Mucosa of stomach (tissue), 1 donor: Measurements from ENCODE around the gene TMEM131L.
"Not testable (repeated sequence)": the region's sequence is repeated elsewhere in the genome, so short reads cannot be mapped to it uniquely, and the experiment has no call there.

Experiments used
- H3K27me3 ChIP-seq: one replicate; pipeline ENCODE4 v1.7.0; 2013; ENCODE audit warnings: mild to moderate bottlenecking, low read length; ENCODE audit not compliant: control insufficient read depth, insufficient read depth
- H3K36me3 ChIP-seq: one replicate; pipeline ENCODE4 v1.7.0; 2013; ENCODE audit warnings: low read length; ENCODE audit not compliant: control insufficient read depth, insufficient read depth
- H3K4me1 ChIP-seq: one replicate; pipeline ENCODE4 v1.7.0; 2013; ENCODE audit warnings: mild to moderate bottlenecking, low read length; ENCODE audit not compliant: control insufficient read depth, insufficient read depth
- H3K4me3 ChIP-seq: one replicate; pipeline ENCODE4 v1.7.0; 2013; ENCODE audit warnings: low read length
- H3K9ac ChIP-seq: one replicate; pipeline ENCODE4 v1.7.0; 2013; ENCODE audit warnings: mild to moderate bottlenecking, low read length, moderate library complexity
- H3K9me3 ChIP-seq: one replicate; pipeline ENCODE4 v1.7.0; 2013; ENCODE audit warnings: mild to moderate bottlenecking, low read length, moderate library complexity; ENCODE audit not compliant: control insufficient read depth
- donor health status: Pancreatic carcinoma.

Gene TMEM131L

GRCh38 chr4:153466081-153466948, at the start of gene TMEM131L:
TMEM131L (plus strand) TSS chr4:153466360; CDS start chr4:153466398, 38 bp downstream.
- H3K9me3 ChIP-seq: no peaks in the 10 kb centered on the region
- peak within 1 kb of the TSS; percentile 44 for H3K4me3 ChIP-seq
- peaks cover 14% of the 10 kb centered on the region for H3K4me1 ChIP-seq
- H3K9ac ChIP-seq: peak within 1 kb of the TSS; percentile 65
- no peaks in the 10 kb centered on the region for H3K27me3 ChIP-seq
- no peaks in the 10 kb centered on the region for H3K36me3 ChIP-seq

GRCh38 chr4:153416456-153416855, 49.7 kb upstream of the TMEM131L start:
- H3K27me3 ChIP-seq, H3K4me3 ChIP-seq, H3K36me3 ChIP-seq, H3K9me3 ChIP-seq, H3K9ac ChIP-seq, H3K4me1 ChIP-seq: not testable (repeated sequence)

GRCh38 chr4:153418121-153418520, 48.0 kb upstream of the TMEM131L start:
- Histone ChIP-seq H3K4me1 (no peaks in the 10 kb centered on the region), H3K9ac (no peak overlapping the region), H3K4me3 (no peak overlapping the region), H3K27me3 (no peaks in the 10 kb centered on the region), H3K36me3 (no peaks in the 10 kb centered on the region), H3K9me3 (no peaks in the 10 kb centered on the region)

- no peaks in the 10 kb centered on the region for H3K27me3 ChIP-seq
- H3K4me3 ChIP-seq: no peak overlapping the region
- no peaks in the 10 kb centered on the region for H3K4me1 ChIP-seq
Measured at GRCh38 chr4:153418558-153418957, 47.6 kb upstream of the TMEM131L start.

GRCh38 chr4:153419029-153419428, 47.1 kb upstream of the TMEM131L start:
- no peaks in the 10 kb centered on the region for H3K36me3 ChIP-seq
- H3K4me1 ChIP-seq: no peaks in the 10 kb centered on the region
- no peak overlapping the region for H3K9ac ChIP-seq
- no peaks in the 10 kb centered on the region for H3K27me3 ChIP-seq
- H3K9me3 ChIP-seq: no peaks in the 10 kb centered on the region
- no peak overlapping the region for H3K4me3 ChIP-seq

More at GRCh38 chr4:153418558-153418957, 47.6 kb upstream of the TMEM131L start:
- H3K36me3 ChIP-seq: no peaks in the 10 kb centered on the region
- no peak overlapping the region for H3K9ac ChIP-seq
- no peaks in the 10 kb centered on the region for H3K9me3 ChIP-seq

- H3K27me3 ChIP-seq: no peaks in the 10 kb centered on the region
- no peak overlapping the region for H3K9ac ChIP-seq
- H3K36me3 ChIP-seq: no peaks in the 10 kb centered on the region
- no peaks in the 10 kb centered on the region for H3K9me3 ChIP-seq
- H3K4me1 ChIP-seq: no peaks in the 10 kb centered on the region
- no peak overlapping the region for H3K4me3 ChIP-seq
Measured at GRCh38 chr4:153419673-153420278, 46.4 kb upstream of the TMEM131L start.

- H3K9me3 ChIP-seq: no peaks in the 10 kb centered on the region
- H3K4me3 ChIP-seq: no peak overlapping the region
- H3K4me1 ChIP-seq: no peaks in the 10 kb centered on the region
- H3K9ac ChIP-seq: no peak overlapping the region
- H3K27me3 ChIP-seq: no peaks in the 10 kb centered on the region
- no peaks in the 10 kb centered on the region for H3K36me3 ChIP-seq
Measured at GRCh38 chr4:153420361-153420760, 45.8 kb upstream of the TMEM131L start.

- Histone ChIP-seq H3K4me1 (no peaks in the 10 kb centered on the region), H3K9me3 (no peaks in the 10 kb centered on the region), H3K27me3 (no peaks in the 10 kb centered on the region), H3K9ac (no peak overlapping the region), H3K4me3 (no peak overlapping the region), H3K36me3 (no peaks in the 10 kb centered on the region)
Measured at GRCh38 chr4:153421941-153422340, 44.2 kb upstream of the TMEM131L start.

GRCh38 chr4:153426207-153426885, 39.8 kb upstream of the TMEM131L start:
- H3K27me3 ChIP-seq: no peaks in the 10 kb centered on the region
- no peaks in the 10 kb centered on the region for H3K9me3 ChIP-seq
- H3K36me3 ChIP-seq: no peaks in the 10 kb centered on the region
- no peaks in the 10 kb centered on the region for H3K4me1 ChIP-seq
- no peak overlapping the region for H3K4me3 ChIP-seq
- no peak overlapping the region for H3K9ac ChIP-seq

- no peaks in the 10 kb centered on the region for H3K27me3 ChIP-seq
- no peaks in the 10 kb centered on the region for H3K4me1 ChIP-seq
- H3K9me3 ChIP-seq: no peaks in the 10 kb centered on the region
- no peak overlapping the region for H3K4me3 ChIP-seq
- H3K36me3 ChIP-seq: no peaks in the 10 kb centered on the region
- H3K9ac ChIP-seq: no peak overlapping the region
Measured at GRCh38 chr4:153427363-153428071, 38.6 kb upstream of the TMEM131L start.

- no peaks in the 10 kb centered on the region for H3K36me3 ChIP-seq
- peaks cover 12% of the 10 kb centered on the region for H3K4me1 ChIP-seq
Measured at GRCh38 chr4:153428941-153429475, 37.2 kb upstream of the TMEM131L start.

More at GRCh38 chr4:153428941-153429475, 37.2 kb upstream of the TMEM131L start:
- no peak overlapping the region for H3K4me3 ChIP-seq
- H3K9ac ChIP-seq: no peak overlapping the region
- H3K27me3 ChIP-seq: no peaks in the 10 kb centered on the region
- no peaks in the 10 kb centered on the region for H3K9me3 ChIP-seq
